Esophagus muscularis mucosa (tissue), 3 donors: ENCODE data around the gene COA3.
A peak's percentile ranks its signal among the peaks of the same experiment; 100 is the strongest.

ENCODE experiments used
- CTCF ChIP-seq, 3 experiments: fragments of 200-600 bp in 2 of 3; fragments of 450-650 bp in 1 of 3; sonication (generic) in 2 of 3; IDR thresholded peaks; one replicate each; pipeline ENCODE4 v1.5.1; 2017 to 2019; ENCODE audit warnings: antibody characterized with exemption in 3 of 3, mild to moderate bottlenecking in 2 of 3, moderate library complexity in 1 of 3
- POLR2A ChIP-seq: fragments of 450-650 bp; IDR thresholded peaks from one replicate; pipeline ENCODE4 v1.6.1; 2017; ENCODE audit warnings: antibody characterized with exemption, moderate library complexity, mild to moderate bottlenecking, low read depth

- TF ChIP-seq CTCF (IDR thresholded peaks at IDR 0.05) (peak in 1 of 3 experiments; percentile 13), POLR2A (no peak)
These were observed 37.6 kb downstream of the COA3 start, which contains the start of gene RAMP2 for GRCh38 chr17:42760652-42761581.
